Mucosa of rectum (tissue), 2 donors: Measurements from ENCODE around the gene URB1.

Source experiments
- H3K27ac ChIP-seq, 2 donors: one replicate each; pipeline ENCODE4 v1.7.0; 2013; ENCODE audit warnings: inconsistent platforms in 2 of 2, low read depth in 2 of 2, low read length in 2 of 2
- H3K27me3 ChIP-seq, 2 donors: one replicate each; pipeline ENCODE4 v1.7.0; 2013; ENCODE audit warnings: low read length in 2 of 2; ENCODE audit not compliant: control insufficient read depth in 2 of 2, insufficient read depth in 2 of 2
- H3K36me3 ChIP-seq, 2 donors: one replicate each; pipeline ENCODE4 v1.7.0; 2013; ENCODE audit warnings: low read length in 2 of 2; ENCODE audit not compliant: control insufficient read depth in 2 of 2, insufficient read depth in 2 of 2
- H3K4me1 ChIP-seq, 2 donors: one replicate each; pipeline ENCODE4 v1.7.0; 2013; ENCODE audit warnings: low read length in 2 of 2, mild to moderate bottlenecking in 1 of 2; ENCODE audit not compliant: control insufficient read depth in 2 of 2, insufficient read depth in 2 of 2
- H3K4me3 ChIP-seq, 2 donors: one replicate each; pipeline ENCODE4 v1.7.0; 2013; ENCODE audit warnings: low read length in 2 of 2
- H3K9ac ChIP-seq, 2 donors: one replicate each; pipeline ENCODE4 v1.7.0; 2013; ENCODE audit warnings: low read length in 2 of 2, low read depth in 1 of 2, mild to moderate bottlenecking in 1 of 2
- H3K9me3 ChIP-seq, 2 donors: one replicate each; pipeline ENCODE4 v1.7.0; 2013; ENCODE audit warnings: low read length in 2 of 2; ENCODE audit not compliant: control insufficient read depth in 2 of 2
- donor health status: healthy.
- donor health status: Normal muscosa, but diverticular disease.

URB1 gene

DNA sequence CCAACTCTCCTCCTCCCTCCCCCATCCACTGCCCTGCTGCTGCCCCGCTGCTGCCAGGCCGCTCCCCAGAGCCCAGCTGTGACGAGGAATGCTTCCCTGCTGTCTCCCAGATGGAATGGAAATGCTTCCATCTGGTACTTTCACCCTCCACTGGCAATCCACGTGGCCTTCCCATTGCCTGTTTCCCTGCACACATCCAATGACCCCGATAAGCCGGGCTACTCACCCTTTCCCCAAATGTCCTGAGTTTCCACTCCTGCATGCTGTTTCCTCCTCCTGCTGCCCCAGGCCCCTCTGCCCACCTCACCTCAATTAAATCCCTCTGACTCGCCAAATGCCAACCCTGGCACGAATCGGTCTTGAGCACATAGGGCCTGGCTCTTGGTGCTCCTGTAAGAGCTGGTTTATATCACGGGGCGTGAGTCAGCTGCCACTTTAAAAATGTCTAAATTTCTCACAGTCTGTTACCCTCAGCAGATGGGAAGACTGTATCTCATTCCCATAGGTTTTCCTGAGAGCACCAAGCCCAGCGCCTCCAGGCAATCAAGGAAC is 57.8 kb downstream of the URB1 start:
- Histone ChIP-seq H3K27me3 (no peaks in the 10 kb centered on the region), H3K9me3 (no peaks in the 10 kb centered on the region), H3K36me3 (peaks cover 49 to 64% of the 10 kb centered on the region in 2 donors), H3K4me1 (no peaks in the 10 kb centered on the region), H3K9ac (no peak overlapping the region), H3K27ac (no peak overlapping the region), H3K4me3 (no peak overlapping the region)

DNA sequence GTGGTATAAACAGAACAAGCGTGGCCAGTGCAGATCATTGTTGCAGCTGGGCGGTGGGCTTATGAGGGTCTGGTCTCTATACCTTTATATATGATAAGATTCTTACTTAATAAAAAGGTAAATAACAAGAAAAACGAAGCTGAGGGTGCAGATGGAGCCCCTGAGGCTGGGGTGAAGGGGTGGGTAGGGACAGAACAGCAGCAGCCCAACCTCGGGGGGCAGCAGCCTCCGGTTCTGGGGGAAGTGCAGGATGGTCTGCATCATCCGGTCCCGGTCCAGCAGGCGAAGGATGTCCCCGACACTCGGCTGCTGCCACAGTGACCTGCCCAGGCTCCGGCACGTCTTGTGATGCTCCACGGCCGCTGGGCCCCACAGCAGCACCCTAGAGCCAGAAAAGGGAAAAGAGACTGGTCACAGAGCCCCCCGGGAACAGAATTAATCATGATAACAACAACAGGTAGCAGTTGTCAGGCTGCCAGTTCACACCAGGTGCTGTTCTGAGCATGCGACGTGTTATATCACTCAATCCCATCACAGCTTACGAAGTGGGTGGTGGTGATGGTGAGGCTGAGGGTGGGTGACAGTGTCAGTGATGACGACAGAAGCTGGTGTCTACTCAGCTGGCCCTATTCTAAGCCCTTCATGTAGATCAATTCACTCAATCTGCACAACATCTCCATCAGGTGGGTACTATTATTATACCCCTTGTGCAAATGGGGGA is 58.7 kb downstream of the URB1 start:
- Histone ChIP-seq H3K27ac (no peak overlapping the region), H3K36me3 (peaks cover 51 to 71% of the 10 kb centered on the region in 2 donors), H3K27me3 (no peaks in the 10 kb centered on the region), H3K9me3 (no peaks in the 10 kb centered on the region), H3K9ac (no peak overlapping the region), H3K4me1 (no peaks in the 10 kb centered on the region), H3K4me3 (no peak overlapping the region)

DNA sequence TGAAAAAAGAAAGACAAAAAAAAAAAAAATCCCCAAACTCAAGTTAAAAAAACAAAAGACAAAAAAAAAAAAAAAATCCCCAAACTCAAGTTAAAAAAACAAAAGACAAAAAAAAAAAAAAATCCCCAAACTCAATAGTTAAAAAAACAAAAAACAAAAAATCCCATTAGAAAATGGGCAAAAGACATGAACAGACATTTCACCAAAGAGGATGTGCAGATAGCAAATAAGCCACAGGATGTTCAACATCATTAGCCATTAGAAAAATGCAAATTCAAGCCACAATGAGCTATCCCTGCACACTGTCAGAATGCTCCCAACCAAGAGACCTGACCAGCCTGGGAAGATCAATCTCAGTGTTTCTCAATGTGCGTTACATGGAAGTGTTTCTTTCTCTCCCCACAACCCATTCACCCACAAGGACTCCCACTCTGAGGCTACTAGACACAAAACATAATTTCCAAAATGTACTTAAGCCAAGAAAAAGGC is 60.3 kb downstream of the URB1 start:
- Histone ChIP-seq H3K9ac (no peak overlapping the region), H3K27ac (no peak overlapping the region), H3K36me3 (peaks cover 46 to 65% of the 10 kb centered on the region in 2 donors), H3K4me1 (no peaks in the 10 kb centered on the region), H3K9me3 (no peaks in the 10 kb centered on the region), H3K4me3 (no peak overlapping the region), H3K27me3 (no peaks in the 10 kb centered on the region)

DNA sequence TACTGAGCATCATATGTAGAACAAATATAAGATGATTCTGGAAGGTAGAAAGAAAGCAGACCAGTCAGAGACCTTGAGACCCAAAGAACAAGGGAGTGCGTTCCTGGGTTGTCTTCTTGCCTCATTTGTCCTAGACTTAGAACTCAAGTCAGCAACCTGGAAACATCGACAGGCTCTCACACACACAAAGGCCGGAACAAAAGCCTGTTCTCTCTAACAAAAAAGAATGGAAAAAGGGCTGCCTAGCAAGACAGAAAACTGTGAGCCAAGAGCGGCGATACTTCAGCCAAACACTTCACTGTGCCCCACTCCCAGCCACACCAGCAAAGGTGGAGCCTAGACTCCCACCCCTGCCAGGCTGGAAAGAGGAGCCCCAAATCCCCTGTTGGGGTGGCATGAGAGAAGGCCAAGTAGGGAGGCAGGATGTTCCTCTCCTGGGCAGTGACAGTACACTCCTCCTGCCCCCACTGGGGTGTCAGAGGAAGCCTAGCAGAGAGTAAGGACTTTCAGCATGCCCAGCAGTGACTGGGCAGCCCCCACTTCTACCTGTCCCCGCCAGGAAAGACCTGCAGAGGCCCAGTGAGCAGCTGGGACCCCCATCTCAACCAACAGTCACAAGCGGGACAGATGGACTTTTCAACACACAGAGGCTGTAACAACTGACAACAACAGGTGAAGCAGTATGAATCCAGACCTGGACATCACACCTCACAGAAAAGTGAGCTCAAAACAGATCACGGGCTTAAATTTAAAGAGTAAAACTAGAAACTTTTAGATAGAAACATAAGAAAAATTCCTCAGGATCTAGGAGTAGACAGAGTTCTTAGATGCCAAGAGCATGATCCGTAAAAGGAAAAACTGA is 61.1 kb downstream of the URB1 start:
- Histone ChIP-seq H3K4me3 (no peak overlapping the region), H3K27ac (no peak overlapping the region), H3K27me3 (no peaks in the 10 kb centered on the region), H3K36me3 (peaks cover 40 to 57% of the 10 kb centered on the region in 2 donors), H3K9ac (no peak overlapping the region), H3K4me1 (no peaks in the 10 kb centered on the region), H3K9me3 (no peaks in the 10 kb centered on the region)

DNA sequence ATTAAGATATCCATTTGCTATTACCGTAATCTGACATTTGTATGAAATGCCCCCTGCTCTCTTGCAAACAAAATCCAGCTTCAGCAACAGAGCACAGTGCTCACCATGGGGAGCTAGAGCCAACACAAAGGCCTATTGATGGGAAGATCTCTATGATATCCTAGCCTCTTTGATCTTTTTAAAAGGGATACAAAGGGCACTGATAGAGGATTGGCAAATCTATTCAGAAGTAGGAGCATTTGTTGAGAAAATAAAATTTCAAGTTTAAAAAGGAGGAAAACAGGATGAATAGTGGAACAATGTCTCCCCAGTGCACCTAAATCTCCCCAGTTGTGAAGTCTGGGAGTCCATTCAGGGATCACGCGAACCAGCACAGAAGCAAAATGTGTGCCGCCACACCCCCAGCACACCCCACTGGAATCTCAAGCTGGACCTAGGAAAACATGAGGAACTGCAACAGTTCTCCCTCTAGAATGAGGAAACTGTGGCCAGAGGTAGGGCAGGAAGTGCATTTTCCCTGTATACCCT is 62.0 kb downstream of the URB1 start:
- Histone ChIP-seq H3K9ac (no peak overlapping the region), H3K27me3 (no peaks in the 10 kb centered on the region), H3K9me3 (no peaks in the 10 kb centered on the region), H3K27ac (no peak overlapping the region), H3K4me3 (no peak overlapping the region), H3K36me3 (peaks cover 39 to 48% of the 10 kb centered on the region in 2 donors), H3K4me1 (no peaks in the 10 kb centered on the region)

DNA sequence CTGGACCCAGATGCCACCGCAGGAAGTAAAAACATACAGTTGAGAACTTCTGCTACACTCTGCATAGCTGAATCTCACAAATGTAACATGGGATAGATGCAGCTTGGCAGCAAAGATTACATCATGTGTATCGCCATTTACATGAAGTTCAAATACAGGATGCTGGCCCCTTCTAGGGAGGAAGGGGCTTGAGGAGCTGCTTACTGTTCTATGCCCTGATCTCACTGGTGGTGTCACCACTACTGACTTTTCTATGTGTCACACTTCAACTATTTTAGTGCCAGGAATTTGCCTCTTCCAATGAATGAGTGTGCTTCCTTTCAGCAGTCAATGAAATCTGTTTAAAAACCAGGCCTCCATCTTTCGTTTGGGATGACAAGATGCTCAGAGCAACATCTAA is 63.0 kb downstream of the URB1 start:
- H3K4me1 ChIP-seq: no peaks in the 10 kb centered on the region
- H3K27ac ChIP-seq: no peak overlapping the region
- H3K36me3 ChIP-seq: peaks cover 42 to 49% of the 10 kb centered on the region in 2 donors

DNA sequence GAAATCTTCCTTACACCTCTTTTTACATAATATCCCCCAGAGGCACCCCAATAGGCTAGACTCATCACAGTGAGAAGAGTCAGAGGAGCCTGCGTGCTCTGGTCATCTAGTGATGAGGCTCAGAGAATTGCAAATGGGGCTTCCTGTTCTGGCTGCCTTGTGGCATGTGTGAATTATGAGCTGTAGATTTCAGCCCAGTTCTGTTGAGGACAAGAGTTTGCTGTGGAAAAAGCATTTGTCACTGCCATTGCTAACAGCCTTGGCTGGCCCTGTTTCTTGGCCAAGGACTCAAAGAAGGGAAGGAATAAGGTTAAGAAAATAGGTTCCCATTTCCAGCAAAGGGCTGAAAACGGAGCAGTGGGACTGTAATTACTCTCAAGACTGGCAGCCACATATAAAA is 63.5 kb downstream of the URB1 start:
- Histone ChIP-seq H3K36me3 (peaks cover 41 to 49% of the 10 kb centered on the region in 2 donors), H3K27ac (no peak overlapping the region), H3K9me3 (no peaks in the 10 kb centered on the region), H3K9ac (no peak overlapping the region), H3K4me3 (no peak overlapping the region), H3K27me3 (no peaks in the 10 kb centered on the region), H3K4me1 (no peaks in the 10 kb centered on the region)

More for the DNA sequence above, 63.0 kb downstream of the URB1 start:
- Histone ChIP-seq H3K4me3 (no peak overlapping the region), H3K9ac (no peak overlapping the region), H3K27me3 (no peaks in the 10 kb centered on the region), H3K9me3 (no peaks in the 10 kb centered on the region)

DNA sequence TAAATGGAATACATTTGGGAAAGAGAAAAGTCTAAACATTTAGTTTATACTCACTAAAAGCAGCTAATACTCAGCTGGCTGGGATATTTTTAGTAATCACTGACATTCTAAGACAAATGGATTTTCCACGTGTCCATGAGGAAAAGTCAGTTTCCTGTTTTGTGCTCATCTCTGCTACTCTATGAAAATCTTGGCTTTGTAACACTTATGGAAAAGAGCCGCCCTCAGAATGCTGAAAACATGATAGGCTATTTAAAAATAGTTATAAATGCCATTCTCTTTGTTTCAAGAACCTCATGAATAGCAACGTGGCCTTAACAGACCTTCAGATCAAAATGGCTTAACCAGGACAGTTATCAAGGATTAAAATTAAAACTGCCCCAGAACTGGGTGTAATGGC is 64.2 kb downstream of the URB1 start:
- Histone ChIP-seq H3K27ac (no peak overlapping the region), H3K4me3 (no peak overlapping the region), H3K36me3 (peaks cover 41 to 49% of the 10 kb centered on the region in 2 donors), H3K27me3 (no peaks in the 10 kb centered on the region), H3K9ac (no peak overlapping the region), H3K4me1 (no peaks in the 10 kb centered on the region), H3K9me3 (no peaks in the 10 kb centered on the region)

DNA sequence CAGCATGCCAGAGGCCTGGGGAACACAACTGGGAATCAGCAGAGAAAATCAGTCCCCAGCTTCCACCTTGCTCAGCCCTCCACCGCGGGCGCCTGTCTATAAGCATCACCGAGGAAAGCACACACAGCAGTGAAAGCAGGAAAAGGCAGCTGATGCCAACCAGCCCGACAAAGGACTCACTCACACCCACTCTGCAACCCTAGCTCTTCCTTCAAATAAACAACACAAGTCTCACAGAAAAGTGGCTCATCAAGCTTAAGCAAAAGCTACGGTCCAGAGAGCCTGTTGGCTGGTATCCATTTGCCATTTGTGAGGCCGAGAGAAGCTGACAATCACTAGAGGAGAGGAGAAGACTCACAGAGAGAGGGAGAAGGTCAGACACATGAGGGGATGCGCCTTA is 67.1 kb downstream of the URB1 start:
- Histone ChIP-seq H3K4me1 (no peaks in the 10 kb centered on the region), H3K27me3 (no peaks in the 10 kb centered on the region), H3K9me3 (no peaks in the 10 kb centered on the region), H3K27ac (no peak overlapping the region), H3K9ac (no peak overlapping the region), H3K4me3 (no peak overlapping the region), H3K36me3 (peaks cover 53 to 57% of the 10 kb centered on the region in 2 donors)

DNA sequence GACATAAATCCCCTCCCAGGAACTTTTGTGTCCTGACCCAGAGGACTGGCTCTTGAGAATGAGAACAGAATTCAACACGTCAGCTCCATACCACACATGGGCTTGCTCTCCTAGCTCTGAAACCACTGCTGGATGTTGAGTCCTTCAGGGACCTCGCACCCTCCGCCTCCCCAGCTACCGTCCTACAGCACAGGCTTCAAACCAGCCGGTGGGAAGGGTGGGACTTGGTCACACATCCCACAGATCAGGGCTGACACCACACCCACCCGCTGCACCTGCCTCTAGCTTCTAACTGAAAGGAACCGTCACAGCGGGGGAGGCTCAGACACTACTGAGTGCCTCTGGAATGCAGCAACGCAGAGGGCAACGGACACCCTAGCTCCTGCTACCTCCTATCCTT is 70.1 kb downstream of the URB1 start:
- Histone ChIP-seq H3K27me3 (no peaks in the 10 kb centered on the region), H3K4me3 (no peak overlapping the region), H3K9me3 (no peaks in the 10 kb centered on the region), H3K27ac (no peak overlapping the region), H3K36me3 (peaks cover 73% of the 10 kb centered on the region in 2 donors), H3K4me1 (no peaks in the 10 kb centered on the region), H3K9ac (no peak overlapping the region)
